CD4-positive, alpha-beta T cell treated with Interleukin-15 for 1 hour (primary cell): ENCODE results near the gene CLDN4.
"Not testable (repeated sequence)": the region's sequence is repeated elsewhere in the genome, so short reads cannot be mapped to it uniquely, and the experiment has no call there.

ENCODE experiments used
- DNase-seq: peaks from one replicate; pipeline ENCODE4 v3.0.0-alpha.2; 2020

CLDN4 gene

GRCh38 chr7:73830681-73831583, at the start of gene CLDN4:
Gene CLDN4 (plus strand): TSS chr7:73830996. CDS start chr7:73831202, 206 bp downstream.
- no peak for DNase-seq

GRCh38 chr7:73786588-73786987, 44.2 kb upstream of the CLDN4 start:
- no peak for DNase-seq

GRCh38 chr7:73787786-73788048, 43.1 kb upstream of the CLDN4 start:
- not testable (repeated sequence) for DNase-seq

- no peak for DNase-seq
Observed at GRCh38 chr7:73789051-73789450, 41.7 kb upstream of the CLDN4 start.

DNA sequence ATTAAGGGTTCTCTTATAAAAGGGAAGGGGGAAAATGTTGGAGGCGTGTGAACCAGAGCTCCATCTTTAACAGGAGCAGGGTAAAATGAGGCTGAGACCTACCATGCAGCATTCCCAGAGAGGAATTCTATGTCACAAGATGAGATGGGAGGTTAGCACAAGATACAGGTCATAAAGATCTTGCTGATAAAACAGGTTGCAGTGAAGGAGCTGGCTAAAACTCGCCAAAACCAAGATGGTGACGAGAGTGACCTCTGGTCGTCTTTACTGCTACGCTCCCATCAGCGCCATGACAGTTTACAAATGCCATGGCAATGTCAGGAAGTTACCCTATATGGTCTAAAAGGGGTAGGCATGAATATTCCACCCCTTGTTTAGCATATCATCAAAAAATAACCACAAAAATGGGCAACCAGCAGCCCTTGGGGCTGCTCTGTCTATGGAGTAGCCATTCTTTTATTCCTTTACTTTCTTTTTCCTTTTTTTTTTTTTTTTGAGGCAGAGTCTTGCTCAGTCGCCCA, 39.6 kb upstream of the CLDN4 start:
- not testable (repeated sequence) for DNase-seq

DNA sequence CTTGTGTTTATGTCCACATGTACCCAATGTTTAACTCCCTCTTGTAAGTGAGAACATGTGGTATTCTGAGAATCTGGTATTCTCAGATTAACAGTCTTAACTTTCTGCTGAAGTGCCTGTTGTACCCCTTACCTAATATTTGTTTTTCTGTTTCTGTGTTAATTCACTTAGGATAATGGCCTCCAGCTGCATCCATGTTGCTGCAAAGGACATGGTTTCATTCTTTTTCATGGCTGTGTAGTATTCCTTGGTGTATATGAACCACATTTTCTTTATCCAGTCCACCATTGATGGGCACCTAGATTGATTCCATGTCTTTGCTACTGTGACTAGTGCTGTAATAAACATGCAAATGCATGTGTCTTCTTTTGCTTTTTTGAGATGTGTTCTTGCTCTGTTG, 35.6 kb upstream of the CLDN4 start:
- DNase-seq, result not testable (repeated sequence)

- not testable (repeated sequence) for DNase-seq
Observed at GRCh38 chr7:73796656-73797055, 34.1 kb upstream of the CLDN4 start.

DNA sequence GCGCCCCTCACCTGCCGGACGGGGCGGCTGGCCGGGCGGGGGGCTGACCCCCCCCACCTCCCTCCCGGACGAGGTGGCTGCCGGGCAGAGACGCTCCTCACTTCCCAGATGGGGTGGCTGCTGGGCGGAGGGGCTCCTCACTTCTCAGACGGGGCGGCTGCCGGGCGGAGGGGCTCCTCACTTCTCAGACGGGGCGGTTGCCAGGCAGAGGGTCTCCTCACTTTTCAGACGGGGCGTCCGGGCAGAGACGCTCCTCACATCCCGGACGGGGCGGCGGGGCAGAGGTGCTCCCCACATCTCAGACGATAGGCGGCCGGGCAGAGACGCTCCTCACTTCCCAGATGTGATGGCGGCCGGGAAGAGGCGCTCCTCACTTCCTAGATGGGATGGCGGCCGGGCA, 33.6 kb upstream of the CLDN4 start:
- not testable (repeated sequence) for DNase-seq

DNA sequence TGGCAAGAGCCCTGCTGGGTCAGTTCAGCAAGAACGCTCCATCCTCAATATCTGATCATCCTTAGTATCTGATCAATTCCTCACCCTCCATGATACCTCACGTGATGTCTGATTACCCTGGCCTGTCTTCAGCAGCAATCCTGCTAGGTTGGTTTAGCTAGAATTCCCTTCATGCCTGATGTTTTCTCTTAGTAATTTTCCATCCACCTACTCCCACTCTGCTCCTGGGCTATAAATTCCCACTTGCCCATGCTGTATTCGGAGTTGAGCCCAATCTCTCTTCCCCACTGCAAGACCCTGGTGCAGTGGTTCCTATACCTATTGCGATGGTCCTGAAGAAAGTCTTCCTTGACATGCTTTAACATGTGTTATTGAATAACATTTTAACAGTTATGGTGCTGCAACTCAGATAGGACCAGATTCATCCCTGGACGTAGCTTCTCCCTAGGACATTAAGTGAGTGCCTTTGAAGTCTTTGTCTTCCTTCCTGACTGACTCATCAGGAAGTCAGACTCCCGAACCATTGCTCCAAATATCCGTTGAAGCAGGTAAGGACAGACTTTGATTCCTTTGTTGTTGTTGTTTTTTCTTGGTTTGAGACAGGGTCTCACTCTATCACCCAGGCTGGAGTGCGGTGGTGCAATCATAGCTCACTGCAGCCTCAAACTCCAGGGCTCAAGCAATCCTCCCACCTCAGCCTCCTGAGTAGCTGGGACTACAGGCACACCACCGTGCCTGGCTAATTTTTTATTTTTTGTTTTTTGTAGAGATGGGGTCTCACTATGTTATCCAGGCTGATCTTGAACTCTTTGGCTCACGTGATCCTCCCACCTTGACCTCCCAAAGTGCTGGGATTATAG, 31.3 kb upstream of the CLDN4 start:
- no peak for DNase-seq

DNA sequence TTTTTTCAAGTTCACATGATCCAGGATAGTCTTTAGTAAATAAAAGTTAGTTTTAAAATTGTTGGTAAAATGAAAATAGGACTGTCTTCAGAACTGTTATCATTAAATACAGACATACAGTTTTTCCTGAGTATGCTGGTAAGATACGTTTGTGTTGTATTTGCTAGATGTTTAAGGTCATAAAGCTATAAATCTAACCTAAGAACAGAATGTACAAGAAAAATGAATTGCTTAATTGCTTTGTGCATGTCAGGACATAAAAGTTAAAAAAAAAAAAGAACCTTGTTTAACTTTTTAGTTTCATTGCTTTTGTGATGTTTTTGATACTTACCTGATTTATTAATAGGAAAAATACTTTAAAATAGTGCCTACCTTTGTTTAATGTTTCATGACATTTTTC, 29.2 kb upstream of the CLDN4 start:
- no peak for DNase-seq

DNA sequence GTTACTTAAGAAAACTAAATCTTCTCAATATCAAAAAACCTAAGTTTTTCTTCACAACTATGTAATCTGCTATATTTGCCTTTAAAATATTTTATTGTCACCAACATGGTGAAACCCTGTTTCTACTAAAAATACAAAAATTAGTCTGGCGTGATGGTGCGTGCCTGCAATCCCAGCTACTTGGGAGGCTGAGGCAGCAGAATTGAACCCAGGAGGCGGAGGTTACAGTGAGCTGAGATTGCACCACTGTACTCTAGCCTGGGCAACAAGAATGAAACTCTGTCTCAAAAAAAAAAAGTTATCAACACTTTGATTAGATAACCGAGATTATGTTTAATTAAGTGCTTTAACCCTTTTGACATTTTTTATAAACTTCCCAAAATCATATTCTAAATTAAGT, 28.3 kb upstream of the CLDN4 start:
- no peak for DNase-seq

DNA sequence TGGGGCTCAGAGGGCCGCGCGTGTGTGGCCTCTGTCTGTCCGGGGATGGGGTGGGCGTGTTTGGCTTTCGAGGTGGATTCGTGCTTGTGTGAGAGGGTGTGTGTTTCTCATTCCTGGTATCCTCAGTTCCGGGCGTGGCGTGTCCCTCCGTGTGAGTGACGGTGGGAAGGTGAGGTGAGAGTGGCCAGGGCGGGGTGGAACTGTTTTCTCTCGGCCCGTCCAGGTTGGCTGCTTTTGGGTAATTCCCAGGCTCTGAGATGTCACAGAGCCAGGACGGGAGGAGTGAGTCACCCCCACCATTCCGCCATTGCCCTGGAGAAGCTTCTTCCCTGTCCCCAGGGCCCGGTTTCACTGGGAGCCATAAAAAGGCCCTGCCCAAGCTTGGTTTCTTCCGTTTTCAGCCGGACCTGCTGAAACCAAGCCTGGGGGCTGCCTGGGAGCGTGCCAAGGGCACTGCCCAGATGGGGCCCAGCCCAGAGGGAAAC, 21.3 kb upstream of the CLDN4 start:
- DNase-seq, result no peak

DNA sequence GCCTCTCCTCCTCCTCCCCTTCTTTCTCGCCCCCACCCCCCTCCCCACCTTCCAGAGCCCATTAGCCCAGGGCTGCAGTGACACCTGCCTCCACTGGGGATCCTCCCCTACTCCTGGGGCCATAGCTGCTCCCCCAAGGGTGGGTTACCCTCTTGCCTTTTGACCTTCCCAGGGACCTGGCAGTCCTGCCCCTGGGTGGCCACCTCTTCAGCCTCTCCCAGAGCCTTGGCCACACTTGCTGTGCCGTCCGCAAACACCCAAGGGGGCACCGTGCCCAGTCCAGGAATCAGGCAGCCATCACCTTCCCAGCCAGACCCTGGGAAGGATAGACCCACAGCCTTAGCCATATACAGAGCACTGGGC, 19.8 kb upstream of the CLDN4 start:
- no peak for DNase-seq

DNA sequence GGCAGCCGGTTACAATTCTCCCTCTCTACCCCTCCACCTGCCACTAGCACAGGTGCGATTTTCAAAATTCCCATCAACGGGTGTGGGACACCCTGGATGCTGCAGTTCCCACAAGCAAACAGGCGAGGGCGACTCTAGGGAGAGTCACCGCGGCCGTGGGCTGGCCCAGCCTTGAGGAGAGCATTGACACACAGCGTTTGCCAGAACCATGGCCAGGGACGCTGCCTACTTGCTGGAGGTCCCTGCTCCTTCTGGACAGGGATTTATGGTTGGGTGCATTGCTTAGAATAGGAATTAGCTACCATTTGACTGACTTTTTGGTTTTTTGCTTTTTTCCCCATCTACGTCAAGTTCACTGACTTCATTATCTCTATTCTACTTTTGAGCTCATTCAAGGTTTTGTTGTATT, 19.0 kb upstream of the CLDN4 start:
- DNase-seq, result peak; percentile 51

GRCh38 chr7:73812996-73813395, 17.8 kb upstream of the CLDN4 start:
- no peak for DNase-seq

DNA sequence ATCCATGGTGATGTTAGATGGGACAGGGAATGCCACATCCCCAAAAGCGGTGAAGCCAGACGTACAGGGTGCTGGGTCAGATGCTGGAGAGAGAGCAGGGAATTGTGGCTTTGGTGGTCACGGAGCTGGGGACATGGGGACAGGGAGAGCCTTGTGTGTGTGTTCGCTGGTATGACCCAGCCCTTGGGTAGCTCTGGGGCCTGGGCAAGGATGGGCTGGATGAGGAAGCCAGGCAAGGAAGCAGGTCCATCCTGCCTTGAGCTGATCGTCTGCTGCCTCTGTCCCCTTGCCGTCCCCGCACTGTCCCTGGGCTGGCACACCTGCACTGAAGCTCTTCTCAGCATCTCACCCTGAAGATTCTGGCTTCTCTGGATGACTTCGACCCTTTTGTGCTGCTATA, 15.4 kb upstream of the CLDN4 start:
- DNase-seq, result no peak

- no peak for DNase-seq
Observed at GRCh38 chr7:73817121-73817520, 13.7 kb upstream of the CLDN4 start.

DNA sequence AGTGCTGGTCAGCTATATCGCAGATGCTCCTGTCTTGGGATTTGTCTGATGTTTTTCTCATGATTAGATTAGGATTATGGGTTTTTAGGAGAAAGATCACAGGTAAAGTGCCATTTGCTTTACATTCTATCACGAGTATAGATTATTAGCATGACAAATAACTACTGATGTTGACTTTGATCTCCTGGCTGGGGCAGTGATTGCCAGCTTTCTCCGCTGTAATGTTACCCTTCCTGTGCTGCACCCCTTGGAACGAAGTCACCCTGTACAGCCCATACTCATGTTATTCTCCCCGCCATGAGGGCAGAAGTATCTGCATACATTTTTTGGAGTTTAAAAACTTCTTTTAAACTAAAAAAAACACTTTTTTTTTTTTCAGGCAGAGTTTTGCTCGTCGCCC, 10.8 kb upstream of the CLDN4 start:
- DNase-seq, result no peak

DNA sequence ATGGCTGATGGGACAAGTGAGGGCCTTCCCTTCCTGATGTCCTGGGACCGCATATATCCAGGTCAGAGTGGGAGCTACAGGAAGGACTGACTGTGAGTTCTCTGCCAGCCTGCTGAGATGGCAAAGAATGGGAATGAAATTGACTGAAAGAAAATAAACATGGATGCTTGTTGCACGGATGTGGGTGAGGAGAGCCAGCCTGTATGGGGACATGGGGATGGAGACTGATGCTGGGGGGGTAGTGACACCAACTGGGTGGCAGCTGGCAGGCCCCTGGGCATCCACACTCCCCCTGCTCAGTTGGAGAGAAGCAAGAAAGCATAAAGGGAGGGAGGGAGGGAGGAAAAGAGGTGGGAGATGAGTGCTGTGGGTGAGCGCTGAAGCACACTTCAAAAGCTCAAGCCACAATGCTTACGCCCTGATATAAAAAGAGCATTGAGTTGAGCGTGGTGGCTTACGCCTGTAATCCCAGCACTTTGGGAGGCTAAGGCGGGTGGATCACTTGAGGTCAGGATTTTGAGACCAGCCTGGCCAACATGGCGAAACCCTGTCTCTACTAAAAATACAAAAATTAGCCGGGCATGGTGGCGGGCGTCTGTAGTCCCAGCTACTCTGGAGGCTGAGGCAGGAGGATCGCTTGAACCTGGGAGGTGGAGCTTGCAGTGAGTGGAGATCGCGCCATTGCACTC, 9.1 kb upstream of the CLDN4 start:
- not testable (repeated sequence) for DNase-seq

DNA sequence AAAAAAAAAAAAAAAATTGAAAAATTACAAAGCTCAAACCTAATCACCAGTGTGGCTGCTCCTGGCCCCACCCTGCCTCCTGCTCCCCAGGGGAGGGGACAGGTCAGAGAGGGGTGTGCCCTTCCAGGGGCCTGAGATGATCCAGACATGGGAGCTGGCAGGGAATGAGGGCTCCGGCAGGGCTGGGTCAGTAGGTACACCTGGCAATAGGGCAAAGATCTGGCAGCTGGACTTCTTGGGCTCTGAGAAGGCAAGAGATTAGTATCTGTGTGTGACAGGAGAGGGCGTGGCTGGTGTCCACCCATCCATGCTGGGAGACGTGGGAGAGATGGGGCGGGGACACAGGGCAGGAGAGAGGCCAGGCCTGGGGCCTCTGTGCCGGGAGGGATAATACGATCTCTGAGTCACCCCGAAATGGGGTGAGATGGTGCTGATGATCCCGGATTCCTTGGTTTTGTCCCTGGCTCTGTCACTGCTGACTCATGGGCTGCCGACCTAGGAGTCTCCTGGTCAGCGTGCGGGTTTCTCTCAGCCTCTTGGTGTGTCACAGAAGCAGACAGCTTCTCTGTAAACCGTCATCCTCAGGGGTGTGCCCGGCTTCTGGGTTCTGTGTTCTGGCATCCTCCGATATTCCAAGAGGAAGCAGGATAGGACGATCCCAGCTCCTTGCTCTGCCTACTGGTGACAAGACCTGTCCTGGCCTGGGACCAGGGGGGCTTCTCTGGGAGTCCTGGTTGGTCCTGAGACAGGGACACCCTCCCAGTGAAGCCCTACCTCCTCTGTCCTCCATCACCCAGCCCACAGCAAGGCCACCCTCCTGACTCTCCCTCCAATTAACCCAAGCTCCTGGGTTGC, 8.2 kb upstream of the CLDN4 start:
- no peak for DNase-seq

DNA sequence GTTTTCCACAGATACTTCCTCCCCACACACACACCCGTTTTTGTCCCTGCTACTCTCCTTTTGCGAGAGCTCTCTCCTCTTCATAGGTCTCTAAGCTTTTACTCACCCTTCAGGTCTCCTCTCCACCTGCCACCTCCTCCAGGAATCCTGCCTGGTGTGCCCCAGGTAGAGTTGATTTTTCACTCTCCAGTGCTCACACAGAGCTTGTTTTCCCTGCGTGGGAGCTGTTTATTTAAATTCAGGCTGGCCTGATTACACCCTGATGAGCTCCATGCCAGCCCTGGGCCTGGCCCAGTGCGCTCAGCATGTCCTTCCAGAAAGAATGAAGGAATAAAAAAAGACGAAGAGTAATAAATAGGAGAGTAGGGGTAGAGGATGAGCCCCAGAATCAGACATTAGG, 7.5 kb upstream of the CLDN4 start:
- DNase-seq, result no peak

DNA sequence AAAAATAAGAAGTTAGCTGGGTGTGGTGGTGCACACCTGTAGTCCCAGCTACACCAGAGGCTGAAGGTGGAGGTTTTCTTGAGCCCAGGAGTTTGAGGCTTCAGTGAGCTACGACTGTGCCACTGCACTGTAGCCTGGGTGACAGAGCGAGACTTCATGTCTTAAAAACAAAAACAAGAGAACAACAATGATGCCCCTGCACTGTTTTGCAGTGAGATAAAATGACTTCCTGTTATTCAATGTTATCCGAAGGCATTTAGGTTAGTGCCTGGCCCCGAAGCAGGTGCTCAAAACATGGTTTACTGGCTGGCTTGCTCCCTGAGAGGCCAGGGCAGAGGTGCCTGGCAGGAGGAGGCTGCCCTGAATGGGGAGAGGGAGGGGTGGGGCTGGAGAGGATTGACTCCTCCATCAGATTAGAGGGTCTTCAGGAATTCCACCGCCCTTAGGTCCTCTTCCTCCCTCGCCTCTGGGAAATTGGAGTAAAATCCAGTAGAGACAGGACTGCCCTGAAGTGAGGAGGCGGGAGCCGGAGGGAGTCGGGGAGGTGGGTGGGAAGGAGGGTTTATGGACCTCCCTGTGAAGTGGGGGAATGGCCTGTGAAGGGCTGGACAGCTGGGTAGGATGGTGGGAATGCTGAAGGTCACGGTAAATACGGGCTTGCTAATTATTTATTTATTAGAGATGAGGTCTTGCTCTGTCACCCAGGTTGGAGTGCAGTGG, 6.8 kb upstream of the CLDN4 start:
- DNase-seq, result no peak
